Retina (tissue), 1 donor: ENCODE measurements around the gene FADS3.
A peak's percentile ranks its signal among the peaks of the same experiment; 100 is the strongest.

Experiments
- DNase-seq: peaks from one replicate; pipeline ENCODE4 v3.0.0-alpha.2; 2016

The FADS3 gene

DNA sequence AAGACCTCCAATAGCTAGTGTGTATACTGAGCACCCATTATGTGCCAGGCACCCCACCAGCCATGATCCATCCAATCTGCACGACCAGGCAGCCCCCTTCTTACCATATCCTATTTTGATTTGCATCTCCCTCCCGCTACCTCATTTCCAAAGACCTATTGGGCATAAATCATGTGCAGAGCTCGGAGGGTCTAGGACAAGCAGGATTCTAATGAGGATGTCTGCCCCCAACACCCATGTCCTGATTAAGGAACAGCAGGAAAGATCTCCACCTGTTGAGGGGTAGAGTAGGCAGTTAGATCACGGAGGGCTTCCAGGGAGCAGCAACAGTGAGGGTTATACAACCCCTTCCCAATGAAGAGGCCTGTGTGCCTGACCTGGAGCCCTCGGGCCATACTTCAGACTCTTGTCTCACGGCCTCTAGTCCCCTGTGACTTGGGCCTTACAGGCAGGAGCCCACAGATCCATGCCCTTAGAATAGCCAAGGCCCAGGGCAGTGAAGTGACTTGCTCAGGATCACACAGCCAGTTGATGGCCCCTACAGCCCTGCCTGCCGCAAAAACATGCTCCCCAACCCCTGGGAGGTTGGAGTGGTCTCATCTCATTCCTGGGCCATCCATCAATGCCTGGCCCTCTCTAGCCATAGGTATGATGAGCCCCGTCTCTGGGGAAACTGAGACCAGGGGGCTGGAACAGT is 22.5 kb upstream of the FADS3 start:
- no peak for DNase-seq

GRCh38 chr11:61912991-61913698 is 21.8 kb upstream of the FADS3 start:
- no peak for DNase-seq

DNA sequence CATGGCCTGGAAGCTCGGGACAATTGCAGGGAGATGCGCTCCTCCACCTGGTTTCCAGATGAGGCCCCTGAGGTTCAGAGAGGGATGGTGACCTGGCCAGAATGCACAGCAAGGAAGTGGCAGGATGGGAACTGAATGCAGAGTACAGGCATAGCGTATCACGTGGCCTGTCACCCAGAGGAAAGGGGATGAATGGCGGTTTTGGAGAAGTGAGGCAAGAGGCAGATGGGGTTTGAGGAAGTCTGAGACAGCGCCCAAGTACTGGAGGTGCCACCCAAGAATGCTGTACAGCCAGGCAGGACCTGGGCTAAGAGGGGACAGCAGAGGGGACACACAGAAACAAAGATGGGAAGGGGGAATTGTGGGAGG is 21.2 kb upstream of the FADS3 start:
- no peak for DNase-seq

DNA sequence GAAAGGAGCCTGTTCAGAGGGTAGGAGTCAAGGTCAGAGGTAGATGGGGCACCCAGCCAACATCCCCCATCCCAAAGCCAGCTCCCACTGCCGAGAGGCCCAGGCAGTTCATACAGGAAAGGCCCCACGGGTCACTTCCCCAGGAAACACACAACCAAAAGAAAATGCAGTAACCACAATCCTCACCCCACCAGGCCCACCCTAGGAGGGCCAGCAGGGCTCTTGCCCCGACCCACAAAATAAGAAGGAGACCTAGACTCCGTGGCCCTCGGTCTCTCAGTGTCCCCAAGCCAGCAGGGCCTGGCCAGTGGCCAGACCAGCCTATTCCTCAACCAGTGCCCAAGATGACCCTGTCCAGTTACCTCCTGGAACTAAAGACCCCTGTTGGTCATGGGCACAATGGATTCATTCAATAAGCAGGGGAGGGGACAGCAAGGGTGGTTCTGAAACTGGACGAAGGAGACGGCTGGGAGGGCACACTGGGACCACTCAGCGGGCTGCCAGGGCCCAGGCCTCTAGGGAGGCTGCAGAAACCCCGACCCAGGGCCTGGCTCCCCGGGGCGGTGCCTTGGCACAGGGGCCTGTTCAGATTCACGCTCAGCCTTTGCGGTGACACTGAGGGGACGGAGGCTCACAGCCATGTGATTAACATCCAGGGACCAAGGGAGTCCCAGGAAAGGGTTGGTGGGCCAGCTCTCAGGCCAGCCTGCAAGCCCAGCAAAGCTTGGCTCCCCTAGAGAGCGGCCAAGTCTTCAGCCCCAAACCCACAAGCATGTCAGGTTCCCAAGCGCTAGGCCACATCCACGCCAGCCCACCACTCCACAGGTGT is 20.6 kb upstream of the FADS3 start:
- no peak for DNase-seq

GRCh38 chr11:61911128-61911700 is 19.9 kb upstream of the FADS3 start:
- no peak for DNase-seq

DNA sequence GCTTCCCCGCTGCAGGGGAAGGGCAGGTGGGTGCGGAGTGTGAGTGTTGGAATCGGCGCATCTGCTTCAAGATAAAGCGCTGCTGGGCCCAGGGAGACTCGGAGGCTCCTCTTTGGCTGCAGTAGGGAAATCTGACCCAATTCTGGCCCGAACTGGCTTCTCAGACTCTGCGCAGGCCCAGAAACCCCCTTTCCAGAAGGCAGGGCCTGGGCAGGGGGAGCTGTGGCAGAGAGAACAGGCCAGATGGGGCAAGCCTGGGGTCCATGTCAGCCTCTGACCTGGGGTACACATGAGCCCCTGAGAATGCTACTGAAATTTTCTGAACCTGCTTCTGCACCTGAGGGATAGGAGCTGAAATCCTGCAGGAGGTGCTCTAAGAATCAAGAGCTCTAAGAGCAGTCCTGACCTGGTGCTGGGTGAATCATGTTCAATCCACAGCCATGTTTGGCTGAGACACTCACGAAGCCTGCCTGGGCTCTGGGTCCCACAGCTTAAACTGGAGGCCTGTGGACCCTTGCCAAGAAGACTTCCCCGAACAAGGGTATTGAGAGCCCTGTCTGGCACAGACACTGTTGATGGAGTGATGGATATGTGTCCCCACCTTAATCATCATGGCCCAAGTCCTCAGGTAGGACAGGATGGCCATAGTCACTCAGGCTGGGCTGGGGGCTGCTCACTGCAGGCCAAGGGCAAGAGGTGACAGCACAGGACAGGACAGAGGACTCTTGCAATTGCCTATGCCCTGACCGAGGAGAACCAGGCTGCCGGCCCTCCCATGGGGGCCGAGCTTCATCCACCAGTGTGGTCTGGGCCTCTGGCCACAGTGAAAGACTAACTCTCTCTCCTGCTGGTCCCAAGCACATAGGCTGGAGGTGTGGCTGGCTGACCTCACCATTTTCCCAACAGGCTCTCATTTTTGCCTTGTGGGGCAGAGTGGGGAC is 19.1 kb upstream of the FADS3 start:
- DNase-seq = no peak

GRCh38 chr11:61908730-61909316 is 17.5 kb upstream of the FADS3 start:
- no peak for DNase-seq

DNA sequence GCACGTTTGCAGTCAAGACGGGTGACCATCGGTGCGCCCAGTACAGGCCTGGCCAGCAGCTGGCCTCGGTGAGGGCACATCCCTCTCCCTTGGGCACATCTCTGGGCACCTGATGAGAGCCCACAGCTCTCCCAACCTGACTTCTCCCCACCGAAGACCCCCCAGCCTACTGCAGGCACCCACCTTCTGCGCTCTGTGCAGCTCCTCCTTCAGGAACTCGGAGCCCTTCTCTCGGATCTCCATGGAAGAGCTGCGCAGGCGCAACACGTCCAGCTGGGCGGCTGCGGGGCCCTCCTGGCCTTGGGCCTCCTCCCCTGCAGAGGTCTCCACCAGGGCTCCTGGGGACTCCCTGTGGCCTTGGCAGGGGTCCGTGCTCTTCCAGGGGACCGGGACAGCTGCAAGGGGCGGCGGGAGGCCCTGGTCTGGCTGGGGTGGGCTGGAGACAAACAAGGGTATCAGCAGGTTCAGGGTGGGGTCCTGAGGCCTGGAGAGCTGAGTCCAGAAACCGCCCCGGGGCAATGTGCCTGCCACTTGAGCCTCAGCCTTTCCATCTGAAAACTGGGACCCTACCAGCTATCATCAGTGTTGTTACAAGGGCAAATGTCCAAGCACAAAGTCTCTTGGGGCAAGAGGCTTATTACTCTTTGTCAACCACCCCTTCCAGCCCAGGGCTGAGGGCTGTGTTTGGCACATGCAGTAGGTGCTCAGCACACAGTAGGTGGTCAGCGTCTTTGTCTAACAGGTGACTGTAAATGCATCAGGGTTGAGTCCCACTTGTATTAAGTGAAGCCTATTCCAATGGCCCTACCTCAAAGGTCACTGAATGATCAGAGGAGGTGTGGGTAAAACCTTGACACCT is 16.8 kb upstream of the FADS3 start:
- no peak for DNase-seq

DNA sequence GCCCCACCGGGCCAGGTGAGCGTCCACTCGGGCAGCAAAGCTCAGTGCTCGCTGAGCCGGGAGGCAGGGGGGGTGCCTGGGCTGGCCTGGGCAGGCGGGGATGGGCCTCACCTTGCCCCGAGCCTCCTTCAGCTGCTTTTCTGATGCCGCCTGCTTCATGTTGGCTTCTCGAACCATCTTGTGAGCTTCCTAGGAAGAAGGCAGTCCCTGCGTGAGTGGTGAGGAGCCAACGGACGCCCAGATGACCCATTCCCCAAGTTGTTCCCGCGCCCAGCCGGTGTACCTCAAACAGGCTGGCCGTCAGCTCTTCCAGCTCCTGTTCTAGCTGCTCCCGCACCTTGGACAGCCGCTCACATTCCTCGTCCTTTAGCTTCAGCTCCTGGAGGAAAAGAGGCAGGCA is 15.9 kb upstream of the FADS3 start:
- no peak for DNase-seq

GRCh38 chr11:61906522-61906909 is 15.2 kb upstream of the FADS3 start:
- DNase-seq = no peak

DNA sequence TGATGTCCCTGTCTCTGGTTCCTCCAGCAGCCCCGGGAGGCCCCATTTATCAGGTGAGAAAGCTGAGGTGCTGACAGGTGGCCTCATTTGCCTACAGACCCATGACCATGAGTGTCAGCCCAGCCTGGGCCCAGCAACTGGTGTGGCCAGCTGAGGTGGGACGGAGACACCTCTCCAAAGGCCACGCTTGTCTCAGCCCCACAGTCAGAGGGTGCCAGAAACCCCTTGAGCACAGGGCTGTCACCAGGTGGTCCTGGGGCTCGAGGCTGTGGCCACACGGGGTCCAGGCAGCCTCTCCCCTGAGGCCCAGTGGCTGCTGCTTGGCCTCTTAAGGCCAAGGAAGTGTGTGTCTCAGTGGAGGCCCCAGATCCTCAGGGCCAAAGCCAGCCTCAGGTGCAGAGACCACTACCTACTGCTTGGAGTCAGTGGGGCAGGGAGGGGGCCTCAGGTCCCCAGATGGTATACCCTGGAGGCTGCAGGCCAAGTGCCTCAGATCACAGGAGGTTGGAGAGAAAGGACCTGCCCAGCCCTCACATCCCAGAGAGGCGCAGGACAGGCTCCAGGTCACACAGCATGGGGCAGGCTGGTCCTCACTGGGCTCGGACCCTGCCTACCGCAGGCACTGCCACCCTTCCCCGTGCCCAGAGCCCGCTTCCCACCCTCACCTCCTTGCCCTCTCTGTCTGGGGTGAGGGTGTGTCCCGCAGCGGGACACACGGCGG is 14.6 kb upstream of the FADS3 start:
- DNase-seq = no peak

DNA sequence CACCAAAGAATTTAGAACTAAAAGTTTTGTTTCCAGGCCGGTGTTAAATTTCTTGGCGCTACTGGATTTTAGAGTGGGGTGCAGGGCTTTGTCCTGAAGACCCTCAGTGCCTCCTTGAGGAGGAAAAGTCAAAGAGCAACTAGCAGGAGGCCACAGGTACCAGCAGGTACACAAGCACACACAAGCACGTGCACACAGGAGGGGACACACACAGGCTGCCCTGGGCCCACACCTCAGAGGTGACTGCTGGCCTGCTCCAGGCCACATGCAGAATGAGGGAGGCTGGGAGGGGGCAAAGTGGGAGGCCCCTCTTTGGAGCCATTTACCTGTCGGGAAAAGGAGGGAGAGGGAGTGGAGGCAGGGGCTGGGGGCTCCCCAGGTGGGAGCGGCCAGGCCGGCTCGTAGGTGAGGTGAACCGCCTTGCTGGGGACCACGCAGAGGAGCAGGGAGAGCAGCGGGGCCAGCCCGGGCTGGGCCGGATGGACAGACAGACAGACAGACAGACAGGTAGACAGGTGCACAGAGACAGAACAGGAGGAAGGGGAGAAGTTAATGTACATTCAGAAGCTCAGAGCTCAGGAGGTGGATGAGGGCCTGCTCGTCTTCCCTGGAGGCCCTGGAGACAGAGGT is 13.8 kb upstream of the FADS3 start:
- DNase-seq = no peak

DNA sequence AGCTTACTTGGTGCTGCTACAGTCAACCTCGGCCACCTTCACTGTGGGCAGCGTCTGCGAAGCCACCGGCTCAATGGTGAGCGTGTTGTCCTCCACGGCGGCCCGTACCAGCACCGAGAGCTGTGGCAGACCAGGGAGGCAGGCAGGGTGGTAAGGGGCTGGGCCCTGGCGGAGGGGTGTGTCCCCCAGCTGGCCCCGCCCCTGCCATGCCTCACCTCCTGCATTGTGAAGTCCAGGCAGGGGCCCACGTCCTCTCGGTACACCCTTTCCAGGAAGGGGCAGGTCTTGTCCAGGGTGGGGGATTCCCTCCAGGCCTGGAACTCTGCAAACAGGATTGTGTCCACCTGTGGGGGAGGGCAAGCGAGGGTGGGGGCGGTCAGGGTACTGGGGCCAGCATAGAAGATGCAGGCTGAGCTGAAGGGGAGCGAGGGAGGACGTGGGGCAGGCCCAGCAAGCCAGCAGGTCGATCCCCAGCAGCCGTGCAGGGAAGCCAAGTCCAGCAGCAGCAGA is 13.2 kb upstream of the FADS3 start:
- peak; percentile 60 for DNase-seq

DNA sequence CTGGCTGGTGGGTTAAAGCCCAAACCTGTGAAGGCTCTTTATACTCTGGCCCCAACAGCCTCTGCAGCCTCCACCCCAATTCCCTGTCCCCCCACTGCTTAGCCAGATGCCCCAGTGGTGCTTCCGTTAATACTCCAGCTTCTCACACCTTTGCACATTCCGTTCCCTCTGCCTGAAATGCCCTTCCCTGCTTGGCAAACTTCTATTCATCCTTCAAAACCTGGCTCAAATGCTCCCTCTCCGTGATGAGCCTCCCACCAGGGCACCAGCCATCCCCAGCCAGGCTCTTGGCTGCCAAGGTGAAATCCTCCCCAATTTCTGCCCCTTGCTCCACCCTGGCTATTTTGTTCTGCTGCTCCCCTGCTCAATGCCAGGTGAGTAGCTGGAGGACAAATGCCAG is 12.5 kb upstream of the FADS3 start:
- DNase-seq = no peak

DNA sequence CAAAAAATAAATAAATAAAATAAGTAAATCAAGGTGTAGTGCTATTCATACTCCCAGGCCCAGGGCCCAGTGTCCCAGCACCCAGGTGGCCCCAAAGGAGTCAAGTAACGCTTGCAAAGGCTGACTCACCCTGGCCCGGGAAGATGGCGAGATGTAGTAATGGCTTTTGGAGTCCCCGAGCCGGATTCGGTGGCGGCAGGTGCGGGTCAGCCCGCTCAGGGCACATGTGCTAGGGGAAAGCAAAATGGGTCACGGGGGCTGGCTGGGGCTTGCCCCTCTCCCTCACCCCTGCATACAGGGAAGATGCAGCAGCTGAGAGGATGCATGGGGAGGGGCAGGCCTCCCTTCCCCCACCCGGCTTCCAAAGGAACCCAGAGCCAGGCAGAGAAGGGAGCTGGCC is 11.0 kb upstream of the FADS3 start:
- DNase-seq = no peak

DNA sequence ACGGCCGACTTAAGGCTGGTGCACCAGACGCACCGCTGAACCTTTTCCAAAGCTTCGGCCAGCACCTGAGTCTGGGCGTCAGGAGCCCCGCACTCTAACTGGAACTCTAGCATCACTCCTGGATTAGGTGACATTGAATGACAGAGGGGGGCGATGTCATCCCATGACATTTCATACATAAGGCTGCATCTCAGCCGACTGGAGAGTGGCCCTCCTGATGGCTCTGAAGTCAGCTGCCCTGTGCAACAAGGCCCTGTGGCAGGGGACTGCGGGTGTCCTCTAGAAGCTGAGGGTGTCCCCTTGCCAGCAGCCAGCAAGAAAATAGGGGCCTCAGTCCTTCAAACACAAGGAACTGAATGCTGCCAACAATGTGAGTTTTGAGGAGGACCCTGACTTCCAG is 10.1 kb upstream of the FADS3 start:
- DNase-seq = no peak

DNA sequence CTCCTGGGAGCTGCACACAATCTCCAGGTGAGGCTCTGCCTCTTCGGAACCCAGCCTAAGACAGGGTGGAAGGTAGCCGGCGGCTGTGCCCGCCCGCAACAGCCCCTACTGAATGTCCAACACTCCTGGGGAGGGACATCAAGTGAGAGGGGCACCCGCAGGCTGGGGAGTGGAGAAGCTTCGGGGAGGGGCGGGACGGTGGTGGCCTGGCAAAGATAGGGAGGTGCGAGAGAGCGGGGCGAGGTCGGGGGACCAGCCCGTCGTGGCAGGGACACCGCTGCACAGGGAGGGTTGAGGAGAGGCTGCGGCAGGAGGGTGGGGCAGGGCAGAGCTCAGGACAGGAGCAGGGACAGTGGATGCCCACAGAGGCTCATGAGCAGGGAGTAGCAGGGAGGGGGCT is 8.9 kb upstream of the FADS3 start:
- no peak for DNase-seq

DNA sequence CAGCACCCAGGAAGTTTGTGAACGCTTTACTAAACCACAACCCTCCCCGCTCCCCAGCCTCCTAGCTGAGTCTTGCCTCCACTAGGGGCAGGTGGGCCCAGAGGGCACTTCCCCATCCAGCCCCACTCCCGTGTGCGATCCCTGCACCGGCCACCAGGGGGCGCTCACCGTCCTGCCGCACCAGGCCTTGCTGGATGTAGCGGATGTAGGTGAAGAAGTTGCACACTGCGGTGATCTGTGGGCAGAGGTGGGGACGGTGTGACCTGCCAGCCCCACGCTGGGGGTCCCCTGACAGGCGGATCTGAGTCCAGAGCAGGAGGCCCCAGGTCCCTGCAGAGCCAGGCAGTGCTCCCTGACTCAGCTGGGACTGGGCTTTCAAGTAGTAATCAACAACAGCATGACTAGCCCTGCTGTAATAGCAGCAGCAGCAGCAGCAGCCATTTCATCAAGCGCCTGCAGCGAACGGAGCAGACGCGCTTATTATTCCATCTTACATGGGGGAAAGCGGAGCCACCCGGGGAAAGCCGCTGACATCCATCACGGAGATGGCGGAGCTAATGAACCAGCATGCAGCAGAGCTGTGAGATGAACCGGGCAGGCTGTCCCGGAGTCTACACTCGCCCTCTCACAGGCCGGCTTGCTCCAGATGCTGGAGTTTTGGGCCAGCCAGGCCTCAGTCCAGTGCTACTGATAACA is 7.9 kb upstream of the FADS3 start:
- peak; percentile 91 for DNase-seq

DNA sequence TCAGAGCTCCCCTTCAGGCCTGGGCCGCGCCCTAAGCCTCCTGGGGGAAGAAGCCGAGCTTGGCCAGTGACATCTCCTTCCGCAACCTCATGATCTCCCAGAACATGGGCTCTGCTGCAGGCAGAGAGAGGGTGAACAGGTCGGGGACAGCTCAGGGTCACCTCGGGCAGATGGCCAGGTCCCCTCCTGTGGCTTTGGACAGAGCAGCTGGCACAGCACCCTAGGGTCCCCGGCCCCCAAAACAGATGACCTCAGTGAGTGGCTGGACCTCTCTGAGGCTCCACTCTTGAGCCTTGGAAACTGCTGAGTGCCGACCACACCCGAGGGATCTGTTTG is 6.9 kb upstream of the FADS3 start:
- no peak for DNase-seq
